Muscle of arm (tissue), 14 donors: ENCODE data around the gene PANX2. TPM values are rescaled to one million over a fixed set of nuclear protein-coding genes. Genes with fewer than 3 reads are reported as not detected.
"Not testable (repeated sequence)": the region's sequence is repeated elsewhere in the genome, so short reads cannot be mapped to it uniquely, and the experiment has no call there.

ENCODE experiments used
- DNase-seq: peaks from one replicate; pipeline ENCODE4 v3.0.0-alpha.2; 2013
- long read RNA-seq, 11 donors: transcript quantifications; one replicate each; lab custom pipeline, GENCODE V29; 2026
- polyA plus RNA-seq, 12 donors: library from polyadenylated mRNA; unstranded; fragments of 120-200 nt; gene quantifications; one replicate each; pipeline ENCODE4 v1.2.1, GENCODE V29; 2013; ENCODE audit not compliant: insufficient read length in 12 of 12

Gene PANX2
- polyA plus RNA-seq, result under 1 TPM in 7 of 12 donors, not detected in 5; 0.05 to 0.43 (median 0.16) TPM
- long read RNA-seq, donor 1, result 0 reads
- long read RNA-seq, donor 2, result 0 reads
- long read RNA-seq, donor 3, result 0 reads
- long read RNA-seq, donor 4, result 0 reads
- long read RNA-seq, donor 5, partial matches to known transcripts, result 0 of 1 reads
- long read RNA-seq, donor 5, other reads (novel, unspliced or antisense), result 0 of 1 reads
- long read RNA-seq, donor 6, result 0 reads
- long read RNA-seq, donor 7, result 0 reads
- long read RNA-seq, donor 8, result 0 reads
- long read RNA-seq, donor 9, partial matches to known transcripts, result 0 of 1 reads
- long read RNA-seq, donor 9, other reads (novel, unspliced or antisense), result 0 of 1 reads
- long read RNA-seq, donor 10, result 0 reads
- long read RNA-seq, donor 11, result 0 reads

GRCh38 chr22:50170453-50171318 lies at the start of gene PANX2:
Gene PANX2, plus strand, starts transcription at chr22:50170731. Its CDS starts 0 bp downstream, at chr22:50170731.
- DNase-seq, result no peak

GRCh38 chr22:50121202-50121740 lies 49.3 kb upstream of the PANX2 start:
- no peak for DNase-seq

- no peak for DNase-seq
Measured at GRCh38 chr22:50123119-50123518, 47.4 kb upstream of the PANX2 start.

GRCh38 chr22:50125029-50125428 lies 45.5 kb upstream of the PANX2 start:
- no peak for DNase-seq

- DNase-seq, result no peak
Measured at GRCh38 chr22:50129121-50129736, 41.3 kb upstream of the PANX2 start.

- DNase-seq, result no peak
Measured at GRCh38 chr22:50131894-50132293, 38.6 kb upstream of the PANX2 start.

GRCh38 chr22:50134481-50134880 lies 36.0 kb upstream of the PANX2 start:
- no peak for DNase-seq

- no peak for DNase-seq
Measured at GRCh38 chr22:50136581-50137015, 33.9 kb upstream of the PANX2 start.

- not testable (repeated sequence) for DNase-seq
Measured at GRCh38 chr22:50137277-50137676, 33.3 kb upstream of the PANX2 start.

GRCh38 chr22:50138041-50138440 lies 32.5 kb upstream of the PANX2 start:
- no peak for DNase-seq

GRCh38 chr22:50138988-50139387 lies 31.5 kb upstream of the PANX2 start:
- DNase-seq, result no peak

GRCh38 chr22:50139843-50140415 lies 30.6 kb upstream of the PANX2 start:
- no peak for DNase-seq

GRCh38 chr22:50140615-50141014 lies 29.9 kb upstream of the PANX2 start:
- no peak for DNase-seq

GRCh38 chr22:50141462-50141861 lies 29.1 kb upstream of the PANX2 start:
- no peak for DNase-seq

GRCh38 chr22:50141891-50142363 lies 28.6 kb upstream of the PANX2 start:
- DNase-seq, result no peak

- DNase-seq, result no peak
Measured at GRCh38 chr22:50143096-50143495, 27.4 kb upstream of the PANX2 start.

- DNase-seq, result no peak
Measured at GRCh38 chr22:50144005-50144614, 26.4 kb upstream of the PANX2 start.

- DNase-seq, result no peak
Measured at GRCh38 chr22:50145721-50146438, 24.7 kb upstream of the PANX2 start.

- DNase-seq, result peak; percentile 73
Measured at GRCh38 chr22:50146439-50147238, 23.9 kb upstream of the PANX2 start.
